Body of pancreas (tissue), 4 donors: Measurements from ENCODE around the gene SLC19A1. TPM values are rescaled to one million over a fixed set of nuclear protein-coding genes. Genes with fewer than 3 reads are reported as not detected.
A peak's percentile ranks its signal among the peaks of the same experiment; 100 is the strongest.

Source experiments
- ATAC-seq: fragments of 150-250 bp; one replicate; pipeline ENCODE4 v1.9.1; 2016
- DNase-seq, 4 donors: peaks; one replicate each; pipeline ENCODE4 v3.0.0-alpha.2; 2019
- H3K27ac ChIP-seq, 4 donors: fragments of 200-600 bp; sonication (generic); 1 replicate in 3 of 4; 2 replicates in 1 of 4; pipeline versions ENCODE4 v1.5.1 to v1.6.1; 2016 to 2019; ENCODE audit warnings: mild to moderate bottlenecking in 1 of 4, mixed read lengths in 1 of 4, moderate library complexity in 1 of 4
- H3K27me3 ChIP-seq, 2 donors: fragments of 200-600 bp; sonication (generic); one replicate each; pipeline ENCODE4 v1.6.0; 2016; ENCODE audit warnings: mild to moderate bottlenecking in 1 of 2
- H3K36me3 ChIP-seq, 2 donors: fragments of 200-600 bp; sonication (generic); replicated peaks in 1 of 2; 2 replicates each; pipeline ENCODE4 v1.5.1; 2016; ENCODE audit warnings: low read depth in 2 of 2; ENCODE audit not compliant: insufficient read depth in 1 of 2
- H3K4me1 ChIP-seq: fragments of 200-600 bp; sonication (generic); one replicate; pipeline ENCODE4 v1.6.0; 2016
- H3K4me3 ChIP-seq, 2 donors: fragments of 200-600 bp; sonication (generic); 1 replicate in 1 of 2; 2 replicates in 1 of 2; pipeline ENCODE4 v1.5.1; 2016 to 2019
- H3K9me3 ChIP-seq, 3 donors: fragments of 200-600 bp; sonication (generic); 1 replicate in 2 of 3; 2 replicates in 1 of 3; pipeline ENCODE4 v1.5.1; 2016
- CTCF ChIP-seq, 7 experiments: fragments of 450-650 bp in 4 of 7; fragments of 200-600 bp in 3 of 7; sonication (generic) in 3 of 7; IDR thresholded peaks; one replicate each; pipeline ENCODE4 v1.5.1; 2016 to 2019; ENCODE audit warnings: antibody characterized with exemption in 7 of 7
- POLR2A ChIP-seq, 3 donors: fragments of 450-650 bp; IDR thresholded peaks; one replicate each; pipeline ENCODE4 v1.6.1; 2016; ENCODE audit warnings: antibody characterized with exemption in 3 of 3, mild to moderate bottlenecking in 2 of 3
- WGBS, 2 donors: methylation state at CpG; one replicate each; pipeline ENCODE4 v1.1.5; 2017; 5-methylcytosine and 5-hydroxymethylcytosine counted together
- intact Hi-C: fragments of 100-400 bp; cut with DNase I; formaldehyde crosslinking; loops from one replicate; pipeline ENCODE4 v1.15.1; 2023
- total RNA-seq, 2 donors: library from RNA; depleted of rRNA; stranded (reverse); fragments of >200 nt; gene quantifications; one replicate each; pipeline ENCODE4 v1.1.0, GENCODE V29; 2016

The SLC19A1 gene
- total RNA-seq, 2 donors from 2014 or later = 2.6 to 7.0 TPM

- no peaks in the 10 kb centered on the region for H3K9me3 ChIP-seq
- TF ChIP-seq POLR2A (IDR thresholded peaks at IDR 0.05) = no peak
- TF ChIP-seq CTCF (IDR thresholded peaks at IDR 0.05) = no peak
- H3K27ac ChIP-seq = no peak overlapping the region
- no peak for DNase-seq
- WGBS, 2 donors = 91 to 95% methylated on average over 6 of the region's 6 CpGs
- H3K36me3 ChIP-seq = no peaks in the 10 kb centered on the region
- H3K4me1 ChIP-seq = peaks cover 10% of the 10 kb centered on the region
- intact Hi-C loops = no loop called here
- no peak overlapping the region for H3K4me3 ChIP-seq
- no peak for ATAC-seq
- H3K27me3 ChIP-seq = no peaks in the 10 kb centered on the region
Measured at GRCh38 chr21:45522381-45522780, 19.9 kb downstream of the SLC19A1 start.

GRCh38 chr21:45521241-45521640 is 21.0 kb downstream of the SLC19A1 start:
- no peaks in the 10 kb centered on the region for H3K9me3 ChIP-seq
- 88 to 97% methylated on average over 2 of the region's 2 CpGs for WGBS, 2 donors
- ATAC-seq = no peak
- no peaks in the 10 kb centered on the region for H3K36me3 ChIP-seq
- H3K4me3 ChIP-seq = no peak overlapping the region
- H3K4me1 ChIP-seq = peaks cover 10% of the 10 kb centered on the region
- no peaks in the 10 kb centered on the region for H3K27me3 ChIP-seq
- no peak for DNase-seq
- H3K27ac ChIP-seq = no peak overlapping the region
- intact Hi-C loops = no loop called here
- TF ChIP-seq CTCF (IDR thresholded peaks at IDR 0.05) = no peak
- no peak for TF ChIP-seq POLR2A (IDR thresholded peaks at IDR 0.05)

DNA sequence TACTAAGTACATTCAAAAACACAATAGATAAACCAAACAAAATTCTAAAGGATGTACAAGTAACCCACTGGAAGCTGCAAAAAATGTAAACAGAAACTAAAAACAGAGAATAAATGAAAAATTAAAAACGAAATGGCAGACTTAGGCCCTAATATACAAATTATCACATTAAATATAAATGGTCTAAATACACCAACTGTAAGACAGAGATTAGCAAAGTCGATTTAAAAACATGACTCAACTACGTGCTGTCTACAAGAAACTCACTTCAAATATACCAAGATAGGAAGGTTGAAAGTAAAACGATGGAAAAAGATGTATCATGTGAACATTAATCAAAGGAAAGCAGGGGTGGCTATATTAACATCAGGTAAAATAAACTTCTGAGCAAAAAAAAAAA is 23.1 kb downstream of the SLC19A1 start:
- intact Hi-C loops = no loop called here
- Histone ChIP-seq H3K27ac (no peak overlapping the region), H3K27me3 (no peaks in the 10 kb centered on the region), H3K9me3 (no peaks in the 10 kb centered on the region), H3K4me1 (peaks cover 4% of the 10 kb centered on the region), H3K36me3 (no peaks in the 10 kb centered on the region), H3K4me3 (no peak overlapping the region)
- ATAC-seq = no peak
- 76 to 81% methylated on average over 4 of the region's 4 CpGs for WGBS, 2 donors
- TF ChIP-seq POLR2A (IDR thresholded peaks at IDR 0.05) (no peak), CTCF (IDR thresholded peaks at IDR 0.05) (no peak)
- no peak for DNase-seq

DNA sequence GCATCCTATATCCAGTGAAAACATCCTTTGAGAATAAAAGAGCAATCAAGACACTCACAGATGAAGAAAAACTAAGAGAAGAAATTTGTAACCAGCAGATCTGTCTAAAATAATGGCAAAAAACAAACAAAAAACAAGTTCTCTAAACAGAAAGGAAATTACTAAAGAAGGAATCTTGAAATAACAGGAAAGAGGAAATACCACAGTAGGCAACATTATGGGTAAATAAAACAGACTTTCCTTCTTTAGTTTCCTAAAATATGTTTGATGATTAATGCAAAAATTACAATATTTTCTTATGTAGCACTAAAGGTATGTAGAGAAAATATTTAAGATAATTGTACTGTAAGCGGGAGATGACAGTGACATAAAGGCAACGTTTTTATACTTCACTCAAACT is 23.5 kb downstream of the SLC19A1 start:
- ATAC-seq (no peak), DNase-seq (no peak)
- no peak overlapping the region for H3K27ac ChIP-seq
- intact Hi-C loops = no loop called here
- no peak overlapping the region for H3K4me3 ChIP-seq
- H3K36me3 ChIP-seq = no peaks in the 10 kb centered on the region
- peaks cover 8% of the 10 kb centered on the region for H3K4me1 ChIP-seq
- H3K9me3 ChIP-seq = no peaks in the 10 kb centered on the region
- 75 to 76% methylated on average over 2 of the region's 2 CpGs for WGBS, 2 donors
- TF ChIP-seq POLR2A (IDR thresholded peaks at IDR 0.05) = no peak
- H3K27me3 ChIP-seq = no peaks in the 10 kb centered on the region

DNA sequence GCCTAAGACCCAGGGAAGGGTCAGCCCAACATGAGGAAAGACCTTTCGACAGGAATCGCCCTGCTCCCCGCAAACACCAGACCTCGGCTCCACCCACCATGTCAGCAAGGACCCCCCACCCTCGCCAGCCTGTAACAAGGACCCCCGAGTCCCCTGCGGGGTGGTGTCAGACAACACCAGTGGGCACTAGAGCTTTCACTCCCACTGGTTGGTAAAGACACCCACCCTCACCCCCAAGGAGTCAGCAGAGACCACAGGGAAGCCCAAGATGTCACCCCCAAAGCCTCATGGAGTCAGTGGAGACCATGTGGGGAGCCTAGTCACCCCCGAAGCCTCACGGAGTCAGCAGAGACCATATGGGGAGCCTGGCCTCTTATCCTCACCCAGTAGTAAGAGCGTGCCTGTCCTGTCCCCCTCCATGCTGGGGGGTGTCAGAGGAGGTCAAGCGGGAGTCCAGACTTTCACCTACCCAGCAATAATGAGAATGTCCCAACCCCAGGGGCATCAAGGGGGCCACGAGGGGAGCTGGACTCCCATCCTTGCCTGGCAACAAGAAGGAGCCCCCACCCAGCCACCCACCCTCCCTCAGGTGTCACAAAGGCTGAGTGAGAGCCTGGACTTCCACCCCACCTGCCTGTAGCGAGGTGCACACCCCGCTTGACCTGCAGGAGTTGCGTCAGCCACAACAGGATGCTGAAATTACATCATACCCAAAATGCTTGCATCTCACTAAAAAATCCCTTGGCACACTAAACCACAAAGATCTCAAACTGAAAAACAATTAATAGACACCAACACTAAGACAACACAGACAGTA is 24.8 kb downstream of the SLC19A1 start:
- Histone ChIP-seq H3K27me3 (no peaks in the 10 kb centered on the region), H3K9me3 (no peaks in the 10 kb centered on the region), H3K4me3 (no peak overlapping the region), H3K27ac (no peak overlapping the region), H3K4me1 (peaks cover 21% of the 10 kb centered on the region), H3K36me3 (no peaks in the 10 kb centered on the region)
- ATAC-seq = no peak
- peak in 1 of 4 donors; percentile 9 for DNase-seq
- TF ChIP-seq POLR2A (IDR thresholded peaks at IDR 0.05) (no peak), CTCF (IDR thresholded peaks at IDR 0.05) (no peak)
- intact Hi-C loops = no loop called here
- 90 to 100% methylated on average over 7 to 15 of the region's 15 CpGs for WGBS, 2 donors
